Lung (tissue), 12 donors: ENCODE measurements around the gene B4GALNT4. TPM values are rescaled to one million over a fixed set of nuclear protein-coding genes. Genes with fewer than 3 reads are reported as not detected.

Experiments used
- ATAC-seq: fragments of 200-7000 bp; cut with Tn5 transposase; one replicate; pipeline ENCODE4 v1.9.1; 2020; ENCODE audit warnings: moderate number of reproducible peaks; ENCODE audit not compliant: insufficient read depth, low FRiP score
- DNase-seq, 3 donors: peaks; one replicate each; pipeline ENCODE4 v3.0.0-alpha.2; 2013 to 2017
- H3K27ac ChIP-seq, 2 donors: one replicate each; pipeline ENCODE4 v1.5.1; 2013; ENCODE audit warnings: mild to moderate bottlenecking in 2 of 2, moderate library complexity in 2 of 2, control low read depth in 1 of 2, inconsistent platforms in 1 of 2, low read depth in 1 of 2, low read length in 1 of 2
- H3K27me3 ChIP-seq, 3 donors: one replicate each; pipeline ENCODE4 v1.5.1; 2013; ENCODE audit warnings: low read length in 2 of 3; ENCODE audit not compliant: control insufficient read depth in 3 of 3, insufficient read depth in 3 of 3
- H3K36me3 ChIP-seq, 4 donors: one replicate each; pipeline ENCODE4 v1.5.1; 2013; ENCODE audit warnings: low read length in 4 of 4, mild to moderate bottlenecking in 1 of 4, moderate library complexity in 1 of 4; ENCODE audit not compliant: control insufficient read depth in 4 of 4, insufficient read depth in 4 of 4
- H3K4me1 ChIP-seq, 5 donors: one replicate each; pipeline ENCODE4 v1.5.1; 2013; ENCODE audit warnings: low read length in 5 of 5, mild to moderate bottlenecking in 2 of 5, moderate library complexity in 1 of 5; ENCODE audit not compliant: control insufficient read depth in 5 of 5, insufficient read depth in 5 of 5
- H3K4me3 ChIP-seq: one replicate; pipeline ENCODE4 v1.5.1; 2013; ENCODE audit warnings: mild to moderate bottlenecking, control low read depth, moderate library complexity
- H3K9ac ChIP-seq, 2 donors: one replicate each; pipeline ENCODE4 v1.5.1; 2013; ENCODE audit warnings: low read length in 2 of 2, control low read depth in 1 of 2; ENCODE audit not compliant: insufficient read depth in 1 of 2
- H3K9me3 ChIP-seq, 4 donors: one replicate each; pipeline ENCODE4 v1.5.1; 2013; ENCODE audit warnings: low read length in 3 of 4, mild to moderate bottlenecking in 1 of 4, moderate library complexity in 1 of 4; ENCODE audit not compliant: control insufficient read depth in 4 of 4, insufficient read depth in 3 of 4
- CTCF ChIP-seq: IDR thresholded peaks from 2 replicates; pipeline ENCODE4 v1.5.1; 2012; ENCODE audit warnings: mild to moderate bottlenecking; ENCODE audit errors: control extremely low read depth, extremely low read depth
- WGBS, 2 donors: extraction: QIAGEN DNeasy Blood & Tissue Kit; methylation state at CpG; one replicate each; pipeline ENCODE4 v1.1.7; 2013; 5-methylcytosine and 5-hydroxymethylcytosine counted together
- polyA plus RNA-seq, 2 donors: library from polyadenylated mRNA; stranded (reverse); fragments of 200-250 nt; gene quantifications; one replicate each; pipeline ENCODE4 v1.2.1, GENCODE V29; 2013
- total RNA-seq, 2 donors: library from RNA; depleted of rRNA in 1 of 2; stranded (reverse); fragments of >200 nt in 1 of 2; gene quantifications; one replicate each; pipeline ENCODE4 v1.2.1, GENCODE V29; 2014 to 2021
- donor health status: control.
- donor health status: control.
- donor health status: Bipolar disorder and iron deficiency.
- donor health status: healthy.
- donor health status: DM: yes; HTN: yes; CAD: no.

The B4GALNT4 gene
- total and polyA plus RNA-seq, 4 donors = 1.4 to 6.8 (median 3.3) TPM

- Histone ChIP-seq H3K27ac (no peak overlapping the region), H3K9ac (no peak overlapping the region), H3K4me3 (no peak overlapping the region), H3K27me3 (no peaks in the 10 kb centered on the region), H3K36me3 (peaks cover 0 to 2% (median 0%) of the 10 kb centered on the region in 4 donors), H3K9me3 (no peaks in the 10 kb centered on the region), H3K4me1 (peaks cover 0 to 11% (median 0%) of the 10 kb centered on the region in 5 donors)
- DNase-seq (no peak), ATAC-seq (no peak)
- TF ChIP-seq CTCF = no peak
- 88 to 94% methylated on average over 23 of the region's 23 CpGs for WGBS, 2 donors
Measured at GRCh38 chr11:373716-374551, 4.6 kb downstream of the B4GALNT4 start.

DNA sequence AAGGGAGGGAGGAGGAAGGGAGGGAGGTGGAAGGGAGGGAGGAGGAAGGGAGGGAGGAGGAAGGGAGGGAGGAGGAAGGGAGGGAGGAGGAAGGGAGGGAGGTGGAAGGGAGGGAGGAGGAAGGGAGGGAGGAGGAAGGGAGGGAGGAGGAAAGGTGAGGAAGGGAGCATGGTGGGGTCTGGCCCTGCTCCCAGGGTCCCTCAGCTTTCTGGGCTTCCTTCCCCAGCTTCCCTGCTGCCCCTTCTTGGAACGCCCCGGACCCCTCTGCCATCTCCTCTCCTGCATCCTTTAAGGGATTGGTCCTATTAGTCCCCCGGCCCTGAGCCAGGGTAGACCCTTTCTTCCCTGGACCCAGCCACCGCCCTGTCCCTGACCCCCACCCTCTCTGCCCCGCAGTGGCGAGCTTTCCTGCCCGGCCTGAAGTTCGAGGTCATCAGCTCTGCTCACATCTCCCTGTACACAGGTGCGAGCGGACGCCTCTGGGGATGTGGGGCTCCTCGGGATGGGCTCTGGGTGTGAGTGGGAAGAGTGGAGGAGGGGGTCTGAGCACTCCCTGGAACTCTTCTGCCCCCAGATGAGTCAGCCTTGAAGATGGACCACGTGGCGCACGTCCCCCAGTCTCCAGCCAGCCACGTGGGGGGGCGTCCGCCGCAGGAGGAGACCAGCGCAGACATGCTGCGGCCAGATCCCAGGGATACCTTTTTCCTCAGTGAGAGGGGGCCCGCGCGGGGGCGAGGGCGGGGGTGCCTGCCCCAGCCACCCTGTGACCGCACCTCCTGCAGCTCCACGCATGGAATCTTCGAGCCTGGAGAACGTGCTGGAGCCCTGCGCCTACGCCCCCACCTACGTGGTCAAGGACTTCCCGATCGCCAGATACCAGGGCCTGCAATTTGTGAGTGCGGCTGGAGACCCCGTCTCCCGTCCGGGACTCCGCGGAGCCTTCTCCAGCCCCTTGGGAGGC lies 6.0 kb downstream of the B4GALNT4 start:
- Histone ChIP-seq H3K36me3 (peaks cover 0 to 8% (median under 1%) of the 10 kb centered on the region in 4 donors), H3K9ac (no peak overlapping the region), H3K27ac (no peak overlapping the region), H3K4me3 (no peak overlapping the region), H3K9me3 (no peaks in the 10 kb centered on the region), H3K27me3 (no peaks in the 10 kb centered on the region), H3K4me1 (peaks cover 0 to 8% (median 0%) of the 10 kb centered on the region in 5 donors)
- 94 to 97% methylated on average over 41 of the region's 41 CpGs for WGBS, 2 donors
- ATAC-seq (no peak), DNase-seq (no peak)
- TF ChIP-seq CTCF = no peak

GRCh38 chr11:376531-377173 lies 7.4 kb downstream of the B4GALNT4 start:
- H3K36me3 ChIP-seq = peaks cover 0 to 8% (median under 1%) of the 10 kb centered on the region in 4 donors
- DNase-seq (no peak), ATAC-seq (no peak)
- no peak for TF ChIP-seq CTCF
- no peaks in the 10 kb centered on the region for H3K27me3 ChIP-seq
- no peak overlapping the region for H3K4me3 ChIP-seq
- no peak overlapping the region for H3K27ac ChIP-seq
- H3K4me1 ChIP-seq = no peaks in the 10 kb centered on the region
- no peaks in the 10 kb centered on the region for H3K9me3 ChIP-seq
- H3K9ac ChIP-seq = no peak overlapping the region
- WGBS, 2 donors = 95 to 96% methylated on average over 68 to 70 of the region's 70 CpGs
